Measurements from ENCODE around the gene SLC20A1. TPM values are rescaled to one million over a fixed set of nuclear protein-coding genes. Genes with fewer than 3 reads are reported as not detected.

The SLC20A1 gene
- total RNA-seq, 1 donor, result 96.3 TPM

GRCh38 chr2:112629823-112630222 lies 15.9 kb upstream of the SLC20A1 start:
- DNase-seq (ENCODE audit: insufficient read length, low spot score, missing footprints), result no peak
- no peaks in the 10 kb centered on the region for H4K20me1 ChIP-seq (ENCODE audit: insufficient read depth, low read length)
- H3K9me3 ChIP-seq (ENCODE audit: low read depth, low read length), result no peaks in the 10 kb centered on the region
- H3K4me2 ChIP-seq (ENCODE audit: insufficient read depth, low read length), result no peak overlapping the region
- H3K27me3 ChIP-seq (ENCODE audit: insufficient read depth, low read length), result no peaks in the 10 kb centered on the region
- H3K4me1 ChIP-seq (ENCODE audit: insufficient read depth, low read length), result peaks cover 67% of the 10 kb centered on the region
- H3K79me2 ChIP-seq (ENCODE audit: insufficient read depth, low read length), result no peaks in the 10 kb centered on the region
- TF ChIP-seq CTCF (IDR thresholded peaks at IDR 0.05; ENCODE audit: extremely low read depth, low read depth, low read length), result no peak
- peak overlapping the region; percentile 2 for H2AFZ ChIP-seq (ENCODE audit: low read length)
- H3K27ac ChIP-seq (ENCODE audit: low read depth, low read length), result peak overlapping the region; percentile 17
- H3K4me3 ChIP-seq (ENCODE audit: insufficient read depth, low read length), result no peak overlapping the region
- H3K36me3 ChIP-seq (ENCODE audit: insufficient read depth, low read length), result no peaks in the 10 kb centered on the region

- Histone ChIP-seq H3K4me1 (ENCODE audit: insufficient read depth, low read length) (peaks cover 67% of the 10 kb centered on the region), H3K79me2 (ENCODE audit: insufficient read depth, low read length) (no peaks in the 10 kb centered on the region), H4K20me1 (ENCODE audit: insufficient read depth, low read length) (no peaks in the 10 kb centered on the region), H3K36me3 (ENCODE audit: insufficient read depth, low read length) (no peaks in the 10 kb centered on the region), H3K4me3 (ENCODE audit: insufficient read depth, low read length) (no peak overlapping the region), H3K27me3 (ENCODE audit: insufficient read depth, low read length) (no peaks in the 10 kb centered on the region), H2AFZ (ENCODE audit: low read length) (peak overlapping the region; percentile 2), H3K27ac (ENCODE audit: low read depth, low read length) (peak overlapping the region; percentile 17), H3K4me2 (ENCODE audit: insufficient read depth, low read length) (peak overlapping the region; percentile 79), H3K9me3 (ENCODE audit: low read depth, low read length) (no peaks in the 10 kb centered on the region)
- no peak for DNase-seq (ENCODE audit: insufficient read length, low spot score, missing footprints)
- TF ChIP-seq CTCF (IDR thresholded peaks at IDR 0.05; ENCODE audit: extremely low read depth, low read depth, low read length), result no peak
Observed at GRCh38 chr2:112630268-112630667, 15.5 kb upstream of the SLC20A1 start.

- H3K4me3 ChIP-seq (ENCODE audit: insufficient read depth, low read length), result no peak overlapping the region
- H3K4me2 ChIP-seq (ENCODE audit: insufficient read depth, low read length), result no peak overlapping the region
- no peak for TF ChIP-seq CTCF (IDR thresholded peaks at IDR 0.05; ENCODE audit: extremely low read depth, low read depth, low read length)
- no peak overlapping the region for H3K27ac ChIP-seq (ENCODE audit: low read depth, low read length)
- peaks cover 35% of the 10 kb centered on the region for H3K4me1 ChIP-seq (ENCODE audit: insufficient read depth, low read length)
- H3K79me2 ChIP-seq (ENCODE audit: insufficient read depth, low read length), result no peaks in the 10 kb centered on the region
- no peaks in the 10 kb centered on the region for H3K36me3 ChIP-seq (ENCODE audit: insufficient read depth, low read length)
- no peak for DNase-seq (ENCODE audit: insufficient read length, low spot score, missing footprints)
- H3K9me3 ChIP-seq (ENCODE audit: low read depth, low read length), result no peaks in the 10 kb centered on the region
- H3K27me3 ChIP-seq (ENCODE audit: insufficient read depth, low read length), result no peaks in the 10 kb centered on the region
- no peak overlapping the region for H2AFZ ChIP-seq (ENCODE audit: low read length)
- no peaks in the 10 kb centered on the region for H4K20me1 ChIP-seq (ENCODE audit: insufficient read depth, low read length)
Observed at GRCh38 chr2:112633708-112634107, 12.0 kb upstream of the SLC20A1 start.

GRCh38 chr2:112634153-112634873 lies 11.4 kb upstream of the SLC20A1 start:
- H2AFZ ChIP-seq (ENCODE audit: low read length), result no peak overlapping the region

More at GRCh38 chr2:112634153-112634873, 11.4 kb upstream of the SLC20A1 start:
- H3K79me2 ChIP-seq (ENCODE audit: insufficient read depth, low read length), result no peaks in the 10 kb centered on the region
- H3K27me3 ChIP-seq (ENCODE audit: insufficient read depth, low read length), result no peaks in the 10 kb centered on the region
- no peaks in the 10 kb centered on the region for H3K36me3 ChIP-seq (ENCODE audit: insufficient read depth, low read length)
- H4K20me1 ChIP-seq (ENCODE audit: insufficient read depth, low read length), result no peaks in the 10 kb centered on the region
- DNase-seq (ENCODE audit: insufficient read length, low spot score, missing footprints), result no peak
- TF ChIP-seq CTCF (IDR thresholded peaks at IDR 0.05; ENCODE audit: extremely low read depth, low read depth, low read length), result no peak
- H3K4me2 ChIP-seq (ENCODE audit: insufficient read depth, low read length), result no peak overlapping the region
- H3K27ac ChIP-seq (ENCODE audit: low read depth, low read length), result no peak overlapping the region
- H3K9me3 ChIP-seq (ENCODE audit: low read depth, low read length), result no peaks in the 10 kb centered on the region
- H3K4me1 ChIP-seq (ENCODE audit: insufficient read depth, low read length), result peaks cover 29% of the 10 kb centered on the region
- no peak overlapping the region for H3K4me3 ChIP-seq (ENCODE audit: insufficient read depth, low read length)
